Measurements from ENCODE around the gene SNX5.

Gene SNX5

GRCh38 chr20:17955302-17955701 is 13.3 kb downstream of the SNX5 start:
- TF ChIP-seq CTCF (IDR thresholded peaks at IDR 0.05) = no peak
- no peak overlapping the region for H3K9ac ChIP-seq
- no peak overlapping the region for H3K4me3 ChIP-seq (ENCODE audit: low read depth, low read length)
- peaks cover 25% of the 10 kb centered on the region for H3K4me1 ChIP-seq
- no peak overlapping the region for H2AFZ ChIP-seq
- H3K27ac ChIP-seq = no peak overlapping the region
- H3K79me2 ChIP-seq = peaks cover 35% of the 10 kb centered on the region
- H3K36me3 ChIP-seq (ENCODE audit: control insufficient read depth, insufficient read depth, low read length) = no peaks in the 10 kb centered on the region
- H3K9me3 ChIP-seq (ENCODE audit: control insufficient read depth, low read length) = no peaks in the 10 kb centered on the region
- H3K4me2 ChIP-seq (ENCODE audit: low read length) = no peak overlapping the region
- no peaks in the 10 kb centered on the region for H3K27me3 ChIP-seq (ENCODE audit: control insufficient read depth, insufficient read depth, low read length)

- no peak overlapping the region for H2AFZ ChIP-seq
- H3K36me3 ChIP-seq (ENCODE audit: control insufficient read depth, insufficient read depth, low read length) = no peaks in the 10 kb centered on the region
- no peaks in the 10 kb centered on the region for H3K27me3 ChIP-seq (ENCODE audit: control insufficient read depth, insufficient read depth, low read length)
- H3K27ac ChIP-seq = no peak overlapping the region
- TF ChIP-seq CTCF (IDR thresholded peaks at IDR 0.05) = no peak
- H3K4me3 ChIP-seq (ENCODE audit: low read depth, low read length) = no peak overlapping the region
- no peak overlapping the region for H3K9ac ChIP-seq
- no peak overlapping the region for H3K4me2 ChIP-seq (ENCODE audit: low read length)
- peaks cover 31% of the 10 kb centered on the region for H3K79me2 ChIP-seq
- peaks cover 17% of the 10 kb centered on the region for H3K4me1 ChIP-seq
- H3K9me3 ChIP-seq (ENCODE audit: control insufficient read depth, low read length) = no peaks in the 10 kb centered on the region
These were observed 14.7 kb downstream of the SNX5 start for GRCh38 chr20:17953935-17954334.

GRCh38 chr20:17952692-17953684 is 15.6 kb downstream of the SNX5 start:
- no peaks in the 10 kb centered on the region for H3K36me3 ChIP-seq (ENCODE audit: control insufficient read depth, insufficient read depth, low read length)
- H3K27ac ChIP-seq = no peak overlapping the region

GRCh38 chr20:17951323-17951722 is 17.3 kb downstream of the SNX5 start:
- Histone ChIP-seq H3K9ac (no peak overlapping the region), H3K4me1 (peaks cover 7% of the 10 kb centered on the region), H3K36me3 (ENCODE audit: control insufficient read depth, insufficient read depth, low read length) (no peaks in the 10 kb centered on the region), H3K27me3 (ENCODE audit: control insufficient read depth, insufficient read depth, low read length) (no peaks in the 10 kb centered on the region), H3K4me3 (ENCODE audit: low read depth, low read length) (no peak overlapping the region), H3K9me3 (ENCODE audit: control insufficient read depth, low read length) (no peaks in the 10 kb centered on the region), H3K79me2 (peaks cover 27% of the 10 kb centered on the region), H3K4me2 (ENCODE audit: low read length) (no peak overlapping the region), H2AFZ (no peak overlapping the region), H3K27ac (no peak overlapping the region)
- TF ChIP-seq CTCF (IDR thresholded peaks at IDR 0.05) = no peak

More at GRCh38 chr20:17952692-17953684, 15.6 kb downstream of the SNX5 start:
- Histone ChIP-seq H3K79me2 (peaks cover 27% of the 10 kb centered on the region), H2AFZ (no peak overlapping the region), H3K9me3 (ENCODE audit: control insufficient read depth, low read length) (no peaks in the 10 kb centered on the region), H3K4me3 (ENCODE audit: low read depth, low read length) (no peak overlapping the region), H3K27me3 (ENCODE audit: control insufficient read depth, insufficient read depth, low read length) (no peaks in the 10 kb centered on the region), H3K9ac (no peak overlapping the region), H3K4me2 (ENCODE audit: low read length) (no peak overlapping the region), H3K4me1 (peaks cover 7% of the 10 kb centered on the region)
- no peak for TF ChIP-seq CTCF (IDR thresholded peaks at IDR 0.05)
